ENCODE data around the gene XXYLT1. TPM values are rescaled to one million over a fixed set of nuclear protein-coding genes. Genes with fewer than 3 reads are reported as not detected.

The XXYLT1 gene
- total RNA-seq, 1 donor from 2014 or later, result 16.4 TPM

DNA sequence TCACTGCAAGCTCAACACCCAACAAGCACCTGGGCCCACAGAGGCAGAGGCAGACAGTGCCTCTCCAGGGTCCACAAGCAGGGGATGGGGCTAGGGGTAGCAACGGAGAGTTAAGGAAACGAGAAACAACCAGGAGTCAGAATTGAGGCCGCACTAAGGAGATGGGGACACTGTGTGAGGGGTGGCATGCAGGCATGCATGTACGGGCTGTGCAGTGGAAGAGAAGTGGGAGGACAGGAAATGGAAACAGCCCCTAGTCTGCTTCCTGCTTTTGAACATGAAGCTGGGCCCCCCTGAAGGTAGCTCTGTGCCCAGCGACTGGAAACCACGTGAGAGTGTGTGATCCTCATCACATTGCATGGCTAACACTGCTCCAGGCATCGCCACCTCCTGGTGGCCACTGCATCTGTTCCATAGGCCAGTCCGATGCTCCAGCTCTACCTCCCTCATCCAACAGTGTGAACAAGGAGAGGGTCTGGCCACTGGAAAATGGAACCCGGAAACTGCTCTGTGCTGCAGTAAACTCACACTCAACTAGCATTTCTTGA lies 44.0 kb downstream of the XXYLT1 start:
- H3K36me3 Mint-ChIP-seq, result peaks cover 8% of the 10 kb centered on the region
- no peaks in the 10 kb centered on the region for H3K4me1 ChIP-seq
- H3K4me3 Mint-ChIP-seq, result no peak overlapping the region
- TF ChIP-seq, protein P1, sequence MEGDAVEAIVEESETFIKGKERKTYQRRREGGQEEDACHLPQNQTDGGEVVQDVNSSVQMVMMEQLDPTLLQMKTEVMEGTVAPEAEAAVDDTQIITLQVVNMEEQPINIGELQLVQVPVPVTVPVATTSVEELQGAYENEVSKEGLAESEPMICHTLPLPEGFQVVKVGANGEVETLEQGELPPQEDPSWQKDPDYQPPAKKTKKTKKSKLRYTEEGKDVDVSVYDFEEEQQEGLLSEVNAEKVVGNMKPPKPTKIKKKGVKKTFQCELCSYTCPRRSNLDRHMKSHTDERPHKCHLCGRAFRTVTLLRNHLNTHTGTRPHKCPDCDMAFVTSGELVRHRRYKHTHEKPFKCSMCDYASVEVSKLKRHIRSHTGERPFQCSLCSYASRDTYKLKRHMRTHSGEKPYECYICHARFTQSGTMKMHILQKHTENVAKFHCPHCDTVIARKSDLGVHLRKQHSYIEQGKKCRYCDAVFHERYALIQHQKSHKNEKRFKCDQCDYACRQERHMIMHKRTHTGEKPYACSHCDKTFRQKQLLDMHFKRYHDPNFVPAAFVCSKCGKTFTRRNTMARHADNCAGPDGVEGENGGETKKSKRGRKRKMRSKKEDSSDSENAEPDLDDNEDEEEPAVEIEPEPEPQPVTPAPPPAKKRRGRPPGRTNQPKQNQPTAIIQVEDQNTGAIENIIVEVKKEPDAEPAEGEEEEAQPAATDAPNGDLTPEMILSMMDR (IDR thresholded peaks at IDR 0.05), result peak; percentile 47
- TF ChIP-seq EZH2 (IDR thresholded peaks at IDR 0.05), result no peak
- H3K9me3 Mint-ChIP-seq, result peaks cover 3% of the 10 kb centered on the region
- peak overlapping the region; percentile 22 for H3K27ac Mint-ChIP-seq
- no peak overlapping the region for H3K27ac ChIP-seq
- H3F3A ChIP-seq (ENCODE audit: low read depth), result no peaks in the 10 kb centered on the region
- no peak overlapping the region for H3K9ac ChIP-seq
- no peak overlapping the region for H2AFZ ChIP-seq (replicated peaks)
- no peaks in the 10 kb centered on the region for H4K20me1 ChIP-seq (ENCODE audit: low read depth)
- no peaks in the 10 kb centered on the region for H3K27me3 Mint-ChIP-seq (ENCODE audit: insufficient read depth, low read depth)
- peak; percentile 48 for DNase-seq (ENCODE audit: low spot score)
- peaks cover 15% of the 10 kb centered on the region for H3K4me1 Mint-ChIP-seq
- H3K4me2 ChIP-seq, result no peak overlapping the region
- no peaks in the 10 kb centered on the region for H3K79me2 ChIP-seq (ENCODE audit: low read depth)
- no peaks in the 10 kb centered on the region for H3K27me3 ChIP-seq
- H3K36me3 ChIP-seq, result no peaks in the 10 kb centered on the region
- no peaks in the 10 kb centered on the region for H3K9me3 ChIP-seq (ENCODE audit: low read depth)
- H3K4me3 ChIP-seq, result no peak overlapping the region

DNA sequence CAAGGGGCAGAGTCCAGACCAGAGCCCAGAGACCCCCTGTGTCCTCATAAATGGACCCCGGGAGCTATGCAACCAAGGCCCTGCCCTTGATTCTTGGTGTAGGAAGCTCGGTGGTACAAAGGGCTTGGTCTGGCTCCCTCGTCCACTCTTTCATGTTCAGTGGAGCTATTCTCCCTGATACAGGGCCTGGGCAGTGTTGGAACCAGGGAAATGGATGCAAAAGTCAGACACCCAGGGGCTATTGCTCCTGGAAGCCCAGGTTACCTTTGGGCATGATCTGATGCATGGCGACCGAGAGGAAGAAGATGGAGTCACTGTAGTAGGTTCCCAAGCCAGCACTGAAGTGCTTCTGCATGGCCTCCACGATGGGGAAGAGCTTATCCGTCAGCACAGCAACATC lies 44.5 kb downstream of the XXYLT1 start:
- H3K4me3 ChIP-seq, result no peak overlapping the region
- no peaks in the 10 kb centered on the region for H3K27me3 Mint-ChIP-seq (ENCODE audit: insufficient read depth, low read depth)
- H3K9me3 ChIP-seq (ENCODE audit: low read depth), result no peaks in the 10 kb centered on the region
- H3K4me3 Mint-ChIP-seq, result no peak overlapping the region
- H3K79me2 ChIP-seq (ENCODE audit: low read depth), result no peaks in the 10 kb centered on the region
- H3K27ac ChIP-seq, result no peak overlapping the region
- H3K36me3 ChIP-seq, result no peaks in the 10 kb centered on the region
- TF ChIP-seq, protein P1 (IDR thresholded peaks at IDR 0.05), result no peak
- TF ChIP-seq EZH2phosphoT487 (IDR thresholded peaks at IDR 0.05) (no peak), EZH2 (IDR thresholded peaks at IDR 0.05) (no peak)
- H3K9ac ChIP-seq, result no peak overlapping the region
- H3K27me3 ChIP-seq, result no peaks in the 10 kb centered on the region
- H3K27ac Mint-ChIP-seq, result no peak overlapping the region
- no peaks in the 10 kb centered on the region for H3F3A ChIP-seq (ENCODE audit: low read depth)
- no peak overlapping the region for H3K4me2 ChIP-seq
- H3K4me1 Mint-ChIP-seq, result peaks cover 15% of the 10 kb centered on the region
- no peak overlapping the region for H2AFZ ChIP-seq (replicated peaks)
- H3K36me3 Mint-ChIP-seq, result peaks cover 8% of the 10 kb centered on the region
- no peaks in the 10 kb centered on the region for H3K9me3 Mint-ChIP-seq
- no peaks in the 10 kb centered on the region for H3K4me1 ChIP-seq
- no peak for DNase-seq (ENCODE audit: low spot score)
- no peaks in the 10 kb centered on the region for H4K20me1 ChIP-seq (ENCODE audit: low read depth)

DNA sequence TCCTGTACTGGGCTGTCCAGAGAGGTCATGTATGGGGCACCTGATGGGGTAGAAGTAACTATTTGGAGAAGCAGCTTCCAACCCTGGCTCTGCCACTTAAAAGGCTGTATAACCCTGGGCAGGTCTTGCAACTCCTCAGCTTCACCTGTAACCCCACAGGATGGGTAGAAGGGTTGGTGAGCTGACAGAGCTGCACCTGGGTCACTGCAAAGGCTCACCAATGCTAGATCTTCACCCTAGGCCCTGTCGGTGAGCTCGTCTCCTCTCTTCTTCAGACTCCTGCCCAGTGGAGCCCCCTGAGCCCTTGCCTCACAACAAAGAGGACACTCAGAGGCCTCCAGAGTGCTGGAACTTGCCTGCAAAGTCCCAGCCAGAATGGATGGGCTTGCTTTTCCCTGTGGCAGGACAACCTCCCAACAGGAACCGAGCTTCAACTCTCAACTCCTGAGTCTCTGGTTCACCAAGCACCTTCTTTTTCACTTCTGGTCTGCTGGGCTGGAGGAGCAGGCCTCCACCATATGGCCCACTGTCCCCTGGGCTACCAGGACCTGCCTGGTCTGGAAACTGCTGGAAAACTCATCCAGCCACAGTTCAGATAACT lies 45.9 kb downstream of the XXYLT1 start:
- H3K4me1 ChIP-seq, result no peaks in the 10 kb centered on the region
- H3K9me3 ChIP-seq (ENCODE audit: low read depth), result no peaks in the 10 kb centered on the region
- H3F3A ChIP-seq (ENCODE audit: low read depth), result no peaks in the 10 kb centered on the region
- H3K9ac ChIP-seq, result no peak overlapping the region
- H3K27me3 ChIP-seq, result no peaks in the 10 kb centered on the region
- no peak overlapping the region for H3K27ac ChIP-seq
- TF ChIP-seq EZH2phosphoT487 (IDR thresholded peaks at IDR 0.05) (no peak), EZH2 (IDR thresholded peaks at IDR 0.05) (no peak)
- TF ChIP-seq, protein P1 (IDR thresholded peaks at IDR 0.05), result no peak
- no peaks in the 10 kb centered on the region for H3K27me3 Mint-ChIP-seq (ENCODE audit: insufficient read depth, low read depth)
- peaks cover 15% of the 10 kb centered on the region for H3K4me1 Mint-ChIP-seq
- H3K27ac Mint-ChIP-seq, result no peak overlapping the region
- H3K9me3 Mint-ChIP-seq, result peaks cover 2% of the 10 kb centered on the region
- no peaks in the 10 kb centered on the region for H3K79me2 ChIP-seq (ENCODE audit: low read depth)
- no peaks in the 10 kb centered on the region for H4K20me1 ChIP-seq (ENCODE audit: low read depth)
- no peak overlapping the region for H3K4me3 ChIP-seq
- no peak overlapping the region for H2AFZ ChIP-seq (replicated peaks)
- no peak overlapping the region for H3K4me3 Mint-ChIP-seq
- no peaks in the 10 kb centered on the region for H3K36me3 ChIP-seq
- no peak overlapping the region for H3K4me2 ChIP-seq
- peaks cover 15% of the 10 kb centered on the region for H3K36me3 Mint-ChIP-seq
- DNase-seq (ENCODE audit: low spot score), result no peak
